Measurements from ENCODE around the gene MYO10.

MYO10 gene

GRCh38 chr5:16894236-16895057 lies 41.6 kb downstream of the MYO10 start (continued):
- TF ChIP-seq, protein P1, sequence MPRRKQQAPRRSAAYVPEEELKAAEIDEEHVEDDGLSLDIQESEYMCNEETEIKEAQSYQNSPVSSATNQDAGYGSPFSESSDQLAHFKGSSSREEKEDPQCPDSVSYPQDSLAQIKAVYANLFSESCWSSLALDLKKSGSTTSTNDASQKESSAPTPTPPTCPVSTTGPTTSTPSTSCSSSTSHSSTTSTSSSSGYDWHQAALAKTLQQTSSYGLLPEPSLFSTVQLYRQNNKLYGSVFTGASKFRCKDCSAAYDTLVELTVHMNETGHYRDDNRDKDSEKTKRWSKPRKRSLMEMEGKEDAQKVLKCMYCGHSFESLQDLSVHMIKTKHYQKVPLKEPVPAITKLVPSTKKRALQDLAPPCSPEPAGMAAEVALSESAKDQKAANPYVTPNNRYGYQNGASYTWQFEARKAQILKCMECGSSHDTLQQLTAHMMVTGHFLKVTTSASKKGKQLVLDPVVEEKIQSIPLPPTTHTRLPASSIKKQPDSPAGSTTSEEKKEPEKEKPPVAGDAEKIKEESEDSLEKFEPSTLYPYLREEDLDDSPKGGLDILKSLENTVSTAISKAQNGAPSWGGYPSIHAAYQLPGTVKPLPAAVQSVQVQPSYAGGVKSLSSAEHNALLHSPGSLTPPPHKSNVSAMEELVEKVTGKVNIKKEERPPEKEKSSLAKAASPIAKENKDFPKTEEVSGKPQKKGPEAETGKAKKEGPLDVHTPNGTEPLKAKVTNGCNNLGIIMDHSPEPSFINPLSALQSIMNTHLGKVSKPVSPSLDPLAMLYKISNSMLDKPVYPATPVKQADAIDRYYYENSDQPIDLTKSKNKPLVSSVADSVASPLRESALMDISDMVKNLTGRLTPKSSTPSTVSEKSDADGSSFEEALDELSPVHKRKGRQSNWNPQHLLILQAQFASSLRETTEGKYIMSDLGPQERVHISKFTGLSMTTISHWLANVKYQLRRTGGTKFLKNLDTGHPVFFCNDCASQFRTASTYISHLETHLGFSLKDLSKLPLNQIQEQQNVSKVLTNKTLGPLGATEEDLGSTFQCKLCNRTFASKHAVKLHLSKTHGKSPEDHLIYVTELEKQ (tag by site-specific recombination; IDR thresholded peaks at IDR 0.05; ENCODE audit: borderline replicate concordance), result peak; percentile 84
- peak; percentile 7; the same call in 1 of the 2 replicates for TF ChIP-seq ZNF391 (tag by site-specific recombination; IDR thresholded peaks at IDR 0.05; ENCODE audit: borderline replicate concordance, low read depth)
- TF ChIP-seq ZNF629 (tag by site-specific recombination; IDR thresholded peaks at IDR 0.05), result peak; percentile 90
- peak; percentile 78; the same call in 1 of the 2 replicates for TF ChIP-seq KLF7 (tag by site-specific recombination; IDR thresholded peaks at IDR 0.05; ENCODE audit: borderline replicate concordance)
- TF ChIP-seq HOXD13 (CRISPR knock-in tag; IDR thresholded peaks at IDR 0.05; ENCODE audit: borderline replicate concordance), result peak; percentile 66; the same call in 1 of the 2 replicates
- peak; percentile 44 for TF ChIP-seq ZBTB20 (tag by site-specific recombination; IDR thresholded peaks at IDR 0.05)
- peak; percentile 85 for TF ChIP-seq ZNF398 (tag by site-specific recombination; IDR thresholded peaks at IDR 0.05)
- TF ChIP-seq TRIM28 (IDR thresholded peaks at IDR 0.05; ENCODE audit: borderline replicate concordance, low read length), result peak; percentile 94; the same call in 1 of the 2 replicates
- peak; percentile 48 for TF ChIP-seq ZNF341 (tag by site-specific recombination; IDR thresholded peaks at IDR 0.05; ENCODE audit: low read depth)
- TF ChIP-seq GLI2 (tag by site-specific recombination; IDR thresholded peaks at IDR 0.05; ENCODE audit: borderline replicate concordance, low read depth), result peak; percentile 39; the same call in 1 of the 2 replicates
- TF ChIP-seq ZFP69B (tag by site-specific recombination; IDR thresholded peaks at IDR 0.05), result no peak; the same call in 1 of the 2 replicates
- peak; percentile 98 for TF ChIP-seq INSM2 (tag by site-specific recombination; IDR thresholded peaks at IDR 0.05)
- no peak for TF ChIP-seq ZNF175 (tag by site-specific recombination; IDR thresholded peaks at IDR 0.05)
- TF ChIP-seq, protein P2, sequence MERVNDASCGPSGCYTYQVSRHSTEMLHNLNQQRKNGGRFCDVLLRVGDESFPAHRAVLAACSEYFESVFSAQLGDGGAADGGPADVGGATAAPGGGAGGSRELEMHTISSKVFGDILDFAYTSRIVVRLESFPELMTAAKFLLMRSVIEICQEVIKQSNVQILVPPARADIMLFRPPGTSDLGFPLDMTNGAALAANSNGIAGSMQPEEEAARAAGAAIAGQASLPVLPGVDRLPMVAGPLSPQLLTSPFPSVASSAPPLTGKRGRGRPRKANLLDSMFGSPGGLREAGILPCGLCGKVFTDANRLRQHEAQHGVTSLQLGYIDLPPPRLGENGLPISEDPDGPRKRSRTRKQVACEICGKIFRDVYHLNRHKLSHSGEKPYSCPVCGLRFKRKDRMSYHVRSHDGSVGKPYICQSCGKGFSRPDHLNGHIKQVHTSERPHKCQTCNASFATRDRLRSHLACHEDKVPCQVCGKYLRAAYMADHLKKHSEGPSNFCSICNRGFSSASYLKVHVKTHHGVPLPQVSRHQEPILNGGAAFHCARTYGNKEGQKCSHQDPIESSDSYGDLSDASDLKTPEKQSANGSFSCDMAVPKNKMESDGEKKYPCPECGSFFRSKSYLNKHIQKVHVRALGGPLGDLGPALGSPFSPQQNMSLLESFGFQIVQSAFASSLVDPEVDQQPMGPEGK (tag by site-specific recombination; IDR thresholded peaks at IDR 0.05), result peak; percentile 83
- TF ChIP-seq ZIC2 (tag by site-specific recombination; IDR thresholded peaks at IDR 0.05), result peak; percentile 89
- TF ChIP-seq, protein P3, sequence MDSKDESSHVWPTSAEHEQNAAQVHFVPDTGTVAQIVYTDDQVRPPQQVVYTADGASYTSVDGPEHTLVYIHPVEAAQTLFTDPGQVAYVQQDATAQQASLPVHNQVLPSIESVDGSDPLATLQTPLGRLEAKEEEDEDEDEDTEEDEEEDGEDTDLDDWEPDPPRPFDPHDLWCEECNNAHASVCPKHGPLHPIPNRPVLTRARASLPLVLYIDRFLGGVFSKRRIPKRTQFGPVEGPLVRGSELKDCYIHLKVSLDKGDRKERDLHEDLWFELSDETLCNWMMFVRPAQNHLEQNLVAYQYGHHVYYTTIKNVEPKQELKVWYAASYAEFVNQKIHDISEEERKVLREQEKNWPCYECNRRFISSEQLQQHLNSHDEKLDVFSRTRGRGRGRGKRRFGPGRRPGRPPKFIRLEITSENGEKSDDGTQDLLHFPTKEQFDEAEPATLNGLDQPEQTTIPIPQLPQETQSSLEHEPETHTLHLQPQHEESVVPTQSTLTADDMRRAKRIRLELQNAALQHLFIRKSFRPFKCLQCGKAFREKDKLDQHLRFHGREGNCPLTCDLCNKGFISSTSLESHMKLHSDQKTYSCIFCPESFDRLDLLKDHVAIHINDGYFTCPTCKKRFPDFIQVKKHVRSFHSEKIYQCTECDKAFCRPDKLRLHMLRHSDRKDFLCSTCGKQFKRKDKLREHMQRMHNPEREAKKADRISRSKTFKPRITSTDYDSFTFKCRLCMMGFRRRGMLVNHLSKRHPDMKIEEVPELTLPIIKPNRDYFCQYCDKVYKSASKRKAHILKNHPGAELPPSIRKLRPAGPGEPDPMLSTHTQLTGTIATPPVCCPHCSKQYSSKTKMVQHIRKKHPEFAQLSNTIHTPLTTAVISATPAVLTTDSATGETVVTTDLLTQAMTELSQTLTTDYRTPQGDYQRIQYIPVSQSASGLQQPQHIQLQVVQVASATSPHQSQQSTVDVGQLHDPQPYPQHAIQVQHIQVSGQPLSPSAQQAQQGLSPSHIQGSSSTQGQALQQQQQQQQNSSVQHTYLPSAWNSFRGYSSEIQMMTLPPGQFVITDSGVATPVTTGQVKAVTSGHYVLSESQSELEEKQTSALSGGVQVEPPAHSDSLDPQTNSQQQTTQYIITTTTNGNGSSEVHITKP (tag by site-specific recombination; IDR thresholded peaks at IDR 0.05), result peak; percentile 76
- TF ChIP-seq, protein P4, sequence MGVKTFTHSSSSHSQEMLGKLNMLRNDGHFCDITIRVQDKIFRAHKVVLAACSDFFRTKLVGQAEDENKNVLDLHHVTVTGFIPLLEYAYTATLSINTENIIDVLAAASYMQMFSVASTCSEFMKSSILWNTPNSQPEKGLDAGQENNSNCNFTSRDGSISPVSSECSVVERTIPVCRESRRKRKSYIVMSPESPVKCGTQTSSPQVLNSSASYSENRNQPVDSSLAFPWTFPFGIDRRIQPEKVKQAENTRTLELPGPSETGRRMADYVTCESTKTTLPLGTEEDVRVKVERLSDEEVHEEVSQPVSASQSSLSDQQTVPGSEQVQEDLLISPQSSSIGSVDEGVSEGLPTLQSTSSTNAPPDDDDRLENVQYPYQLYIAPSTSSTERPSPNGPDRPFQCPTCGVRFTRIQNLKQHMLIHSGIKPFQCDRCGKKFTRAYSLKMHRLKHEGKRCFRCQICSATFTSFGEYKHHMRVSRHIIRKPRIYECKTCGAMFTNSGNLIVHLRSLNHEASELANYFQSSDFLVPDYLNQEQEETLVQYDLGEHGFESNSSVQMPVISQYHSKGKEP (tag by site-specific recombination; IDR thresholded peaks at IDR 0.05), result peak; percentile 64; the same call in 1 of the 2 replicates
- peak; percentile 94 for TF ChIP-seq WT1 (tag by site-specific recombination; IDR thresholded peaks at IDR 0.05)
- no peak for TF ChIP-seq ZNF266 (tag by site-specific recombination; IDR thresholded peaks at IDR 0.05; ENCODE audit: low read depth)
- TF ChIP-seq, protein P5, sequence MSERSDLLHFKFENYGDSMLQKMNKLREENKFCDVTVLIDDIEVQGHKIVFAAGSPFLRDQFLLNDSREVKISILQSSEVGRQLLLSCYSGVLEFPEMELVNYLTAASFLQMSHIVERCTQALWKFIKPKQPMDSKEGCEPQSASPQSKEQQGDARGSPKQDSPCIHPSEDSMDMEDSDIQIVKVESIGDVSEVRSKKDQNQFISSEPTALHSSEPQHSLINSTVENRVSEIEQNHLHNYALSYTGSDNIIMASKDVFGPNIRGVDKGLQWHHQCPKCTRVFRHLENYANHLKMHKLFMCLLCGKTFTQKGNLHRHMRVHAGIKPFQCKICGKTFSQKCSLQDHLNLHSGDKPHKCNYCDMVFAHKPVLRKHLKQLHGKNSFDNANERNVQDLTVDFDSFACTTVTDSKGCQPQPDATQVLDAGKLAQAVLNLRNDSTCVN (tag by site-specific recombination; optimal IDR thresholded peaks at IDR 0.05), result no peak
- no peak for TF ChIP-seq REPIN1 (tag by site-specific recombination; IDR thresholded peaks at IDR 0.05; ENCODE audit: low read depth)
- TF ChIP-seq ZNF433 (tag by site-specific recombination; IDR thresholded peaks at IDR 0.05; ENCODE audit: low read depth), result no peak
